ENCODE measurements around the gene TXNDC2.

Gene TXNDC2

DNA sequence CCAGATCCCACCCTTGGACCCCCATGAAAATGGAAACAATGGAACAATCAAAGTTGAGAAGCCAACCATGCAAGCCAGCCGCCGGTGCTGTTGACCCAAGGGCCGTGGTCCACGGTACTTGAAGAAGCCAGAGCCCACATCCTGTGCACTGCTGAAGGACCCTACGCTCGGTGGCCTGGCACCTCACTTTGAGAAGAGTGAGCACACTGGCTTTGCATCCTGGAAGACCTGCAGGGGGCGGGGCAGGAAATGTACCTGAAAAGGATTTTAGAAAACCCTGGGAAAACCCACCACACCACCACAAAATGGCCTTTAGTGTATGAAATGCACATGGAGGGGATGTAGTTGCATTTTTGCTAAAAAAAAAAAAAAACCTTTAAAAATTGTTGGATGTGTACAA is 26.5 kb upstream of the TXNDC2 start:
- no peak for DNase-seq

DNA sequence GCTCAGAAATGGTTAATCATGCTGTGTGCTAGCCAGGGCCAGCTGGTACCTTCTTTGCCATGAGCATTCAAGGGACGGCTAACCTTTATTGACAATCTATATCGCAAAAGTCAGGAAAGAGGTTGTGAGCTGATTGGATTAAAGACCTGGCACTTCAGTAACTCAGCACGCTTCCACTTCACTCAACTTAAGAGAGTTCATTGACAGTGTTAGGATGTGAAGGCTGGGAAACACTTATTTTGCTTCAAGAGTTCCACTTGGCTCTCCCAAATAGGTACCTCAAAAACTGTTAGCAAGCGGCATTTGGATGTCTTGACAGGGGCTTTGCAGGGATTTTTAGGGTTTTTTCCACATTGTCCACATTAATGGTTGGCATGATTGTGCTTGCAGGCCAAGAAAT is 25.1 kb upstream of the TXNDC2 start:
- DNase-seq: no peak

DNA sequence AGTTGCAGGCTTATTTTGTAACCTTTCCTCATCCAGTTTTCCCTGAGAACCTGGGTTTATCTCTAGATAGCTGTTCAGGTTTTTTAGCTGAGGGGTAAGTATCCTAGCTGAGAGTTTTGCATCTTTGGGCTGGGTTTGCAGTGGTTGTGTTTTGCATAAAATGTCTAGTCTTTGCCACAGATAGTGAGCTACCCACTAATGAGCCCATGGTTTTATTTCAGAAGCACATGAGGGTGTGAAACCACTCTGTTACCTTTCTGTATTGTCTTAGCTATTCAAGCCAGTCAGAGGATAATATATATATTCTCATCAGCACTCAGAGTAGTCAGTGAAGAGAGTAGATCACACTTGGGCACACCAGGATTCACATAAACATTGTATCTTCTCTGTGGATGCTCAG is 24.6 kb upstream of the TXNDC2 start:
- no peak for DNase-seq

DNA sequence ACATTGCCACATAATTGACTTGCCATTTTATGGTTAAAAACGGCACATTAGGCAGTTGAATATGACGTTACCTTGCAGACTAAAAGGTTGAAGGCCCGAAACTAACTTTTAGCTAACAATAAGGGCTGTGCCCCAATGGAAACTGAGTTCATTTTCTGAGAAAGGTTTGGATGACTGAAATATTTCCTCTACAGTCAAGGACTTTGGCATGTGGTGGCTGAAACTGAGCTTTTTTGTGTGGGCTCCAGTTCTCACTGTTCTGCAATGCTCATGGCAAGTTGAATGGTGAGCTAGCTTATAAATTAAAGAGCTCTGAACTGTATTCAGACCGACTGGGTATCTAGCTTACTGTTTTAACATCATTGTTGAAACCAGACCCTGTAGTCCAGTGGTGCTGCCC is 23.8 kb upstream of the TXNDC2 start:
- DNase-seq: no peak

DNA sequence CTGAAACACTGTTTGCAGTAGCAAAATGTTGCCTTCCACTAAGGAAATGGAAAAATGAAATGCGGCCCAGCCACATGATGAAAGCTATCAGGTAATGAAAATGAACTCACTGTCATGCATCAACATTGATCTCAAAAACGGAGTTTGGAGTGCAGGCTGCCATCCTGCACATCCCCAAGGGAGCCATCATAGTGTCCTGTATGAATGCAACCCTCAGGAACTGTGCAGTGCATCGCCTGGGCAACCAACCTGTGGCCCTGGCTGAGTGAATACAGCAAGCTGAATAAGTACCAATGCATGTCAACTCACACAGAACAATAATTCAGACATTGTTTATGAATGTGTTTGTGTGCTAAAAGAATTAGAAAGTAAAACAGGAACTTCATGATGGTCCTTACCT is 23.1 kb upstream of the TXNDC2 start:
- DNase-seq: no peak

DNA sequence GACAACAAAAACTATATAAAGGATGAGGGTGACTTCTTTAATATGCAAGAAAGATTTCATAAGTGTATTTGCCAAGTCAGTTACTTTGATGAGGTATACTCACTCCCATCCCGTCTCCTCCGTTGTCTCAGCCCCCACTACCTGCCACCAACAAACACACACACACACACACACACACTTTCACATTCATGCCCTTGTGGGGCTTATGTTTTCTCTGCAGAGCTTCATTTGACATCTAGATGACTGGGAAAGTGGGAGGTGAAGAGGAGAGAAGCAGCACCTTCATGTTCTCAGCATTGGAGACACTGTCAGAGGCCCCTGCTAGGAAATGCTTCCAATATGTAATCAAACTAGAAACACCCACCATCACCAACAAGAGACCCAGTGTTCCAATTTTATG is 22.5 kb upstream of the TXNDC2 start:
- no peak for DNase-seq

DNA sequence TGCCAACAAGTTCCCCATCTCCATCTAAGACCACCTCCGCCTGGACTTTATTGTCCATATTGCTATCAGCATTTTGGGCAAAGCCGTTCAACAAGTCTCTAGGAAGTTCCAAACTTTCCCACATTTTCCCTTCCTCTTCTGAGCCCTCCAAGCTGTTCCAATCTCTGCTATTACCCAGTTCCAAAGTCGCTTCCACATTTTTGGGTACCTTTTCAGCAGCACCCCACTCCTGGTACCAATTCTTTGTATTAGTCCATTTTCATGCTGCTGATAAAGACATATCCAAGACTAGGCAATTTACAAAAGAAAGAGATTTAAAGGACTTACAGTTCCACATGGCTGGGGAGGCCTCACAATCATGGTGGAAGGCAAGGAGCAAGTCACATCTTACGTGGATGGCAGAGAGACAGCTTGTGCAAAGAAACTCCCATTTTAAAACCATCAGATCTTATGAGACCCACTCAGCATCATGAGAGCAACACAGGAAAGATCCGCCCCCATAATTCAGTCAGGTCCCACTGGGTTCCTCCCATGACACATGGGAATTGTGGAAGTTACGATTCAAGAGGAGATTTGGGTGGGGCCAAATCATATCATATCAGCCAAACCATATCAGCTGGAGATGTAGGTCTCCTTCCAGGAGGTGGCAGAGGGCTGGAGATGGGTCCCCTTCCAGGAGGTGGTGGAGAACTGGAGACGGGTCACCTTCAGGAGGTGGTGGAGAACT is 19.8 kb upstream of the TXNDC2 start:
- no peak for DNase-seq

DNA sequence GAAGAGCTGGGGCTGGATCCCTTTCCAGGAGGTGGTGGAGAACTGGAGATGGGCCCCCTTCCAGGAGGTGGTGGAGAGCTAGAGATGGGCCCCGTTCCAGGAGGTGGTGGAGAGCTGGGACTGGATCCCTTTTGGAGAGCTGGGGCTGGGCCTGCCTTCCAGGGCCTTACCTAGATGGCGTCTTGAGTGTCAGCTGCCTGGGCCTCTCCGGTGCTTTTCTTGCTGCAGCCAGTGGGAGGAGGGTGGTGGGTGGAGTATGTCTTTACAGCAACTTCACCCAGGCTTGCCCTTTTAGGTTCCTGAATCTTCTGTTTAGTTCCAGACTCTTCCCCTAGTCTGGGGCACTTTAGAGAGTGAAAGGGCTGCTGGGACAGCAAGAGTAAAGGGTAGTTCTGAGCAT is 19.1 kb upstream of the TXNDC2 start:
- DNase-seq: no peak

DNA sequence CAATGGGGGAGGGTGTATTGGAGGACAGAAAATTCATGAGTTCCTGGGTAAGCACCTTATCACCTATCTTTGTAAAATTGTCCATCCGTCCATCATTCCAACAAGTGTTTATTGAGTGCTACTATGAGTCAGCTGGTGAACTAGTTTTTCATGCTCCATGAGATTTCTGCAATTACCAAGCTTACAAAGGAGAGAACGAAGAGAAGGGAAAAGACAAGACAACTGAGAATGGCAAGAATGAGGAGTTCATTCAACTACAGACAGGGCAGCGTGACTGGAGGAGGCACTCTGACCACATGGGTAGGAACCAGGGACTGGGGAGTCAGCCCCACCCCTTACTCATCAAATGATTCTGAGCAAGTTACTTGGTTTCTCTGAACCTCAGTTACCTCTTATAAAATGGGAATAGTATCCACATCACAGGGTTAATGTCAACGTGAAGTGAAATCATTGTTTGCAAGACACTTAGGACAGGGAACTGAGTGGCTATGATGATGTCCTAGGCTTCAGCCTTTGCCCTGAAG is 18.6 kb upstream of the TXNDC2 start:
- no peak for DNase-seq

DNA sequence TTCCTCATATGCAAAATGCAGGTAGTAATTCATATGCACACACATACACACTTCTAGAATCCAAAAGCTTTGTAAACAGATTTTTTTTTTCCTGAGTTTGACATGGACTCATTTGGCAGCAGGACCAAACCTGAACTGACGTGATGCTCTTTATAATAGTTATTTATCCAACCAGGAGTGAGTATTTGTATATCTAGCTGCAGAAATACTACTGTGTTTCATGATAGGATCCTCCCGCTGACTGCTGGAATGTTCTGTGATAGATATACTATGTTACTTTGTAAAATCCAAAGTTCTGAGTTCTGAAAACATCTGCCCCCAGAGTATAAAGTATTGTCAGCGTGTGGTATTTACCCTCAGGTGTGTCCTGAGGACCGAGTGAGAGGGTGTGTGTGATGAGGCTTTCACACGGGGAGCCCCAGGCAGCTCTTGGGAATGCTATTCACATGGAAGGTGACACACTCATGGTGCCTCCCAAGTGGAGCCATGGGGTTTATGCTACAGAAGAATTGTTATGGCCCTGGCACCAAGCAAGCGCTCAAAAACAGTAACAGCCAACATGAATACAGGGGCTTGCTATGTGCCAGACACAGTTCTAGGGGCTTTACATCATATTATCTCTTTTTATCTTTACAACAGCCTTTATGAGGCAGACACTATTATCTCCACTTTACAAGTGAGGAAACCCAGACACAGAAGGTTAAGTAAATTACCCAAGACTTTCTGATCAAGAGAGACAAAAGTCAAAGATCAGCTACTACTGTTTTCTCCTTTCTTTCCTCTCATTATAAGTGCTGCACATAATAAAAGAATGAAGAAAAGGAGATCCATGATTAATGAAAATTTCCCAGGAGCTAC is 16.7 kb upstream of the TXNDC2 start:
- DNase-seq: no peak

DNA sequence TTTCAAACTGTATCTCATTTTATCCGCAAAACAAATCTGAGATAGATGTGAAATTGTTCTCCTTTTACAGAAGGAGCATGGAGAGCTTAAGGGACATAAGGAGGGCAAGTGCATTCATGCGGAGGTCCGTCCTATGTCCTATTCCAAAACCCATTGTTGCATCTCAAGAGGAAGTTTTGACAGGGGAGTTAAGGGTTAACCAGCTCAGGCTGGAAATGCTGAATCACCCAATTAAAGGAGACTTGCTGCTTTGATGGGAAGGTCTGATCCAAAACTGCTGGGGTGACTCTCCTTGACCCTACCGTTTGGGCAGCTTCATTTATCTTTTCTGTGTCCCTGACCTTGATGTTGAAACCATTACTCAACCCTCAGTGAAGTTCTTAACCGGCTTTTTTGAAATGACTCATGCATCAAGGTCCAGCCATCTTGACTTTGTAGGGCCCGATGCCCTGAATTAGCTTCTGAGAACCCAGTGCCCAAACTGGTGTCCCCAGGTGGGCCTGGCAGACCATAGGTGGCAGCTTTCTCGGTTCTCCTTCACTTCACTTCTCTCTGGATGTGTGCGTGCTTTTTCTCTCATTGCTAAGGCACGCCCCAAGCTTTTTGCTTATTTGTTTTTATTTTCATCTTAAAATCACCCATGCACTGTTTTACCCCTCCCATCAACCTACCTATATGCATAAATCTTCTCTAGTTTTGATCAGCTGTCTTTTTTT is 15.9 kb upstream of the TXNDC2 start:
- no peak for DNase-seq

DNA sequence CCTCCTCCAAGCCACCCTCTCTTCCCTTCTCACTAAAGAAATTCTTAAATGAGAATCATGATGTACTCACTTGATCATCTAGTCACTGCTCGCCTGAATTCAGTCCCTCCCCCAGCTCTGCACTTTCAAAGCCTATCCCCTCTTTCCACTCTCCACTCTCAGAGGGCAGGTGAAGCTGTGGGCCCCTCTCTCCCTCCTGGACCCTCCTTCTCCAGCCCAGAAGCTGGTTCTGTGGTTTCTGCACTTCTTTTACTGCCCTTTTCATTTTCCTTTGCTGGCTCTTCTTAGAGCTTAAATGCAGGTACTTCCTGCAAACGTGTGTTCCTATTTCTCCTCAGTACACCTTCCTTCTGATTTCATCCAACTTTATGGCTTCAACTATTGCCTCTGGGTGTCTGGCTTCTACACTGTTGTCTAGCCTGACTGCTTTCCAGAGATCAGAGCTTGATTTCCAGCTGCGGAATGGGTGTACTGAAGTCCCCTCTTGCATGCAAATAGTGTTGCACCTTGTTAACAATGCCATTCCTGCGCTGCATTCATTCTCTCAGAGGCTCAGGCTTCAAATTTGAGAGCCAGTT is 15.3 kb upstream of the TXNDC2 start:
- no peak for DNase-seq

DNA sequence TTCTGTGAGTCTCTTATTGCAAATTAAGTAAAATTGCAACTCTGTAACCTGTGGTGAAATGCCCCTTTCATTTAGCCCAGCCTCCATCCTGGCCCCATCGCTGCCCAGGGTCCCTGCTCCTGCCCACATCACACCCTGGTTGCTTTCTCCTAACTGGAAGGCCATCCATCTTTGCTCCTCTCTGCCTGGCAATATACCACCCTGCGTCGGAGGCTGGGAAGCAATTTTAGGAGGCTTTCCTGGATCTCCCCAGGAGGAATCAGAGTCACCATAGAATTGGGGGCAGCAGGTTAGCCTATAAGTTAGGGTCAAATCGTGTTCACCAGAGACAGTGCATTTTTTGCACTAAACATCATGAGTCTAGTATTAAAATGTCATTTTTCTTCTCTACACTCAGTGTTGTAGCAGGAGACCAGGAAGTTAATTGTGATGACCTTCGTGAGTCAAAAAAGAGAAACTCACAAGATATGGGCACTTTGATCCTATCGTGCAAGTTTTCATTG is 14.5 kb upstream of the TXNDC2 start:
- DNase-seq: no peak

DNA sequence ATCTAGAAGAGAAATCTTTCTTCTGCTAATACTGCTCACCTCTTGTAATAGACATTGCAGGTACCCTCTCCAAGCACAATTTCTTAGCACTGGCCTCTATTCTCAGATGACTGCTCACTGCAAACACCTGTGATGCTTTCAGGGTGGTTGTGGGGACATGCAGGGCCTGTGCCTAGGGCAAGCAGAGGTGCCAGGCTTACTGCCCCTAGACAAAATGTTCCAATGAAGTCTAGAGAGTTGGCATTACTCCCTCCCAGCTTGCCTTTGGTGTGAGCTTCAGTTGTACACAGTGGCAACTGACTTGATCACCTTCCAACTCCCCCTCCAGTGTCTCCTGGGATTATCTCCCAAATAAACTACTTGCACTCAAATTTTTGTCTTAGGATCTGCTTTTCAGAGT is 12.9 kb upstream of the TXNDC2 start:
- DNase-seq: no peak

DNA sequence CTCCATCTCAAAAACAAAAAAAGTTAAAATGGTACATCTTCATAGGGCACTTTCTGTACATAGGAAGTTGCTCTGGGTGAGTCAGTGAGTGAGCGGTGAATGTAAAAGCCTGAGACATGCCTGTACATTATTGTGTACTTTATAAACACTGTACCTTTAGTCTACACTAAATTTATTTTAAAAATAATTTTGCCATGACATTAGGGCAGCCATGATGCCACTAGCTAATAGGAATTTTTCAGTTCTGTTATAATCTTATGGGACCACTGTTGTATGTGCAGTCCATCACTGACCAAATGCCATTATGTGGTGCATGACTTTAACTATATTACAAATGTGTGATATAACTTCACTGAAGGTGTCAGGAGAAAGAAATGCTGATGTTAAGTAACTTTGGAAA is 11.0 kb upstream of the TXNDC2 start:
- no peak for DNase-seq

DNA sequence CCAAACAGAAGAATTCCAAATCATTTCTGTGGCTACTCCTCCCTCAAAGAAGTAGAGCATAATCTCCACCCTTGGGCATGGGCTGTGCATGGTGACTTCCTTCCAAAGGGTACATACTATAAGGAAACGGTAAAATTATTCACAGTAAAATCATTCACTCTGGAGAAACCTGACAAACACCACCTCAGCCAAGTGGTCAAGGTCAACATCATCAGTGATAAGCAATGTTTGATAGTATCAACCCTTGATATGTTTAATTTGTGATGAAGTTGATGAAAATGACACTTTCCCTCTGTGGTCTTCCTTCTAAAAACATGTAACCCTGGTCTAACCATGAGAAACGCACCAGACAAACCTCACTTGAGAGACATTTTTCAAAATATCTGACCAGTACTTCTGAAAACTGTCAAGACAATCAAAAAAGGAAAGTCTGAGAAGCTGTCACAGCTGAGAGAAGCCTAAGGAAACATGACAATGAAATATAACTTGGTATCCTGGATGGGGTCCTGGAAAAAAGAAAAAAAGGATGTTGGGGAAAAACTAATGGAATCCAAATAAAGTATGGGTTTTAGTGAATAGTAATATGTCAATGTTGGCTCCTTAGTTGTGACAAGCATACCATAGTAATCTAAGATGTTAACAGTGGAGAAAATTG is 9.4 kb upstream of the TXNDC2 start:
- DNase-seq: no peak

DNA sequence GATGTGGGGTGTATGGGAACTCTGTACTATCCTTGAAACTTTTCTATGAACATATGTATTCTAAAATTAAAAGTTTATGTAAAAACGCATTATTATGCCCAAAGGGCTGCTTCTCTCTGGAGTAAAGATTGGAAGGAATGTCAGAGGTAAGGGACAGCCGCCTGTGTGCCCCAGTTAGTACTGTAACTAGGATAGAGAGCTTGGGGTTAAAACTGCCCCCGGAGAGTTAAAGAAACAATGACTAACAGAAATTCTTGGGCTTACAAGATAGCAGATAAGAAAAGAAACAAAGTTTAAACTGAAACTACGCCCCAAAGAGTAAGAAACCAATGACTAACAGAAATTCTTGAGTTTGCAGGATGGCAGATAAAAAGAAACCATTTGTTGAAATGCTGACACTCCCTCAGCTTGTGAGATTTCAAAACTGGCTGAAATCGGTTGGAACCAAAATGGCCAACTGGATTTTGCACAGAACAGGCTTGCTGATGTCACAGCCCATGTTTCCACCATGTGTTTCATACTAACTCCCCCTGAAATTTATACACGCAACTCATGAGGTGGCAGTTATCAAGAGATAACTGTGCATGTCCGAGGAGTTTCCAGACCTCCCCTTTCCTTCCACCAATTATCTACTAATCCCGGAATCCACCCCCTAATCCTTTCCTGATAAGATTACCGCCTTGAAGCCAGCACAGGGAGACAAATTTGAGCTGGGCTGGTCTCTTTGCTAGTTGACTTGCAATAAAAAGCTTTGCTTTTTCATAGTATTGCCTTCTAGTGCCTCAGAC is 8.7 kb upstream of the TXNDC2 start:
- DNase-seq: no peak

DNA sequence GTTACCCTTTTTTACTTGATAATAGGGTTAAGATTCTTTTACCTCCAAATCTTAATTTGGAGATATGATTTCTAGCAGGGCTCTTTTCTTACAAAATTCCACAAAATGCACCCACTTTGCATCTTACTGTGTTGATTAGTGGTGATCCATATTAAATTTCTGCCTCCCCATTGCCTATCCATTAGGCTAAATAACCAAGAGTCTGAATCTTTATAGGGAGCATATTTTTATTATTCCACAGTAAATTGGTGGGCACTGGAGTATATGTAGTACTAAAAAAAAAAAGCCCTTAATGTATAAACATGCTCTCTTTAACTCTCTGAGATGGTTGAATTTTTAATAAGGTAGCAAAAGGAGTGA is 8.1 kb upstream of the TXNDC2 start:
- DNase-seq: no peak

DNA sequence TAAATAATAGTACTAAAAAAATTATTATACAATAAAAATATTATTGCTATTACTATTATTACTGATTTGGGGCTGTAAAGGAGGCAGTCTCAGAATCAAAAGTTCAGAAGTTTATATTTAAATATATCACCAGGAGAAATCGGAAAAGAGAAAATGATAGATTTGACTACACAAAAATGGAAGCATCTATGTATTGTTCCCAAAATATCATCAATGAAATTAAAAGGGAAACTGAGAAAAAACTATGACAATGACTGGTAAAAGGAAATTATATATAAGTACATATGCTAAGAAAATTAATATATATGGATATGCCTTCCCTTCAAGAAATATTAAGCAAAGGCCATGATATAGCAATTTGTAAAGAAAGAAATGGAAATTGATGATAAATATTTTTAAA is 7.7 kb upstream of the TXNDC2 start:
- DNase-seq: no peak

DNA sequence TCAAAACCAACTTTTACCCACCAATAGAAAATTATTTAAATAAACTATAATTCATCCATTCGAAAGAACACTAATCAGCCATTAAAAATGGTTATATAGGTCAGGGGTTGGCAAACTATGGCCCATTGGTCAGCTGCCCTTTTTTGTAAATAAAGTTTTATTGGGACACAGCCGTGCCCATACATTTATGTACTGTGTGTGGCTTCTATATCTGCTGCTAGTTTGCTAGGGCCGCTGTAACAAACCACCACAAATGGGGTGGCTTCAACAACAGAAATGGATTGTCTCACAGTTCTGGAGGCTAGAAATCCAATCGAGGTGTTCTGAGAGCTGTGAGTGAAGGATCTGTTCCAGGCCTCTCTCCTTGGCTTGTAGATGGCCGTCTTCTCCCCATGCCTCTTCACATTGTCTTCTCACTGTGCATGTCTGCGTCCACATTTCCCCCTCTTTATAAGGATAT is 7.0 kb upstream of the TXNDC2 start:
- DNase-seq: no peak
